Karpas-422 (cell line): Measurements from ENCODE around the gene CERS5. TPM values are rescaled to one million over a fixed set of nuclear protein-coding genes. Genes with fewer than 3 reads are reported as not detected.

Source experiments
- DNase-seq: peaks from one replicate; pipeline ENCODE4 v3.0.0-alpha.2; 2015
- H2AFZ ChIP-seq: fragments of 200-600 bp; sonication (generic); 2 replicates; pipeline ENCODE4 v1.6.1; 2014; ENCODE audit warnings: antibody characterized with exemption, low read length, mixed read lengths
- H3K27ac ChIP-seq: fragments of 200-600 bp; sonication (generic); 2 replicates; pipeline ENCODE4 v1.5.1; 2014; ENCODE audit warnings: mild to moderate bottlenecking, low read length, moderate library complexity
- H3K27me3 ChIP-seq: fragments of 200-600 bp; sonication (generic); 2 replicates; pipeline ENCODE4 v1.6.1; 2014; ENCODE audit warnings: low read length, mixed read lengths
- H3K36me3 ChIP-seq: fragments of 200-600 bp; sonication (generic); 2 replicates; pipeline ENCODE4 v1.6.1; 2014; ENCODE audit warnings: low read length, mixed read lengths; ENCODE audit not compliant: insufficient read depth
- H3K4me1 ChIP-seq: fragments of 200-600 bp; sonication (generic); 2 replicates; pipeline ENCODE4 v1.6.1; 2014; ENCODE audit warnings: mild to moderate bottlenecking, low read length, mixed read lengths
- H3K4me2 ChIP-seq: fragments of 200-600 bp; sonication (generic); 2 replicates; pipeline ENCODE4 v1.6.1; 2014; ENCODE audit warnings: low read length, low read depth, mild to moderate bottlenecking; ENCODE audit not compliant: poor library complexity, severe bottlenecking
- H3K4me3 ChIP-seq: fragments of 200-600 bp; sonication (generic); 2 replicates; pipeline ENCODE4 v1.5.1; 2014; ENCODE audit warnings: mild to moderate bottlenecking, antibody characterized with exemption, low read length, mixed read lengths
- H3K79me2 ChIP-seq: fragments of 200-600 bp; sonication (generic); 2 replicates; pipeline ENCODE4 v1.6.1; 2014; ENCODE audit warnings: mild to moderate bottlenecking, low read length, mixed read lengths
- H3K9ac ChIP-seq: fragments of 200-600 bp; sonication (generic); 2 replicates; pipeline ENCODE4 v1.6.0; 2014; ENCODE audit warnings: low read length
- H3K9me2 ChIP-seq: fragments of 200-600 bp; sonication (generic), shearing (Covaris generic); replicated peaks from 2 replicates; pipeline ENCODE4 v1.6.0; 2014; ENCODE audit warnings: mild to moderate bottlenecking, low read length, moderate library complexity; ENCODE audit not compliant: insufficient read depth
- H3K9me3 ChIP-seq: fragments of 300-700, 200-600 bp; sonication (generic); 2 replicates; pipeline ENCODE4 v1.6.1; 2014; ENCODE audit warnings: low read length, mixed read lengths
- H4K20me1 ChIP-seq: fragments of 200-600 bp; sonication (generic); 2 replicates; pipeline ENCODE4 v1.6.1; 2014; ENCODE audit warnings: mild to moderate bottlenecking, antibody characterized with exemption, low read length, low read depth; ENCODE audit not compliant: insufficient read depth
- total RNA-seq: library from RNA; depleted of rRNA; stranded (reverse); fragments of >200 nt; shearing (Covaris generic); gene quantifications from 2 replicates; pipeline ENCODE4 v1.2.3, GENCODE V29; 2014; ENCODE audit warnings: low replicate concordance

The CERS5 gene
- total RNA-seq, 1 experiment from 2014 or later, result 65.9 TPM

GRCh38 chr12:50203691-50204090, 36.5 kb upstream of the CERS5 start:
- peaks cover 18% of the 10 kb centered on the region; the same call in 1 of the 2 replicates for H3K36me3 ChIP-seq
- H3K4me1 ChIP-seq, result no peaks in the 10 kb centered on the region
- no peak overlapping the region for H3K4me2 ChIP-seq

GRCh38 chr12:50201987-50202521, 34.9 kb upstream of the CERS5 start:
- Histone ChIP-seq H3K4me2 (no peak overlapping the region), H3K27me3 (no peaks in the 10 kb centered on the region)

More at GRCh38 chr12:50203691-50204090, 36.5 kb upstream of the CERS5 start:
- no peak for DNase-seq
- Histone ChIP-seq H4K20me1 (no peaks in the 10 kb centered on the region), H3K4me3 (no peak overlapping the region), H3K9ac (no peak overlapping the region), H3K9me3 (no peaks in the 10 kb centered on the region), H3K9me2 (no peaks in the 10 kb centered on the region), H3K27me3 (no peaks in the 10 kb centered on the region), H2AFZ (no peak overlapping the region), H3K79me2 (peaks cover 20% of the 10 kb centered on the region; the same call in 1 of the 2 replicates), H3K27ac (no peak overlapping the region)

GRCh38 chr12:50200552-50201273, 33.5 kb upstream of the CERS5 start:
- Histone ChIP-seq H3K4me2 (no peak overlapping the region), H3K79me2 (peaks cover 8% of the 10 kb centered on the region; the same call in 1 of the 2 replicates), H2AFZ (no peak overlapping the region), H3K9ac (no peak overlapping the region), H3K27ac (no peak overlapping the region), H3K36me3 (peaks cover 27% of the 10 kb centered on the region; the same call in 1 of the 2 replicates), H3K4me1 (no peaks in the 10 kb centered on the region), H3K9me3 (no peaks in the 10 kb centered on the region), H4K20me1 (no peaks in the 10 kb centered on the region), H3K27me3 (no peaks in the 10 kb centered on the region), H3K9me2 (no peaks in the 10 kb centered on the region), H3K4me3 (no peak overlapping the region)
- no peak for DNase-seq

More at GRCh38 chr12:50201987-50202521, 34.9 kb upstream of the CERS5 start:
- Histone ChIP-seq H3K36me3 (peaks cover 21% of the 10 kb centered on the region; the same call in 1 of the 2 replicates), H3K9me2 (no peaks in the 10 kb centered on the region), H3K4me1 (no peaks in the 10 kb centered on the region), H3K9ac (no peak overlapping the region), H3K27ac (no peak overlapping the region), H3K4me3 (no peak overlapping the region), H4K20me1 (no peaks in the 10 kb centered on the region), H3K9me3 (no peaks in the 10 kb centered on the region), H3K79me2 (peaks cover 10% of the 10 kb centered on the region; the same call in 1 of the 2 replicates), H2AFZ (no peak overlapping the region)
- DNase-seq, result no peak

GRCh38 chr12:50198829-50199228, 31.7 kb upstream of the CERS5 start:
- no peaks in the 10 kb centered on the region for H4K20me1 ChIP-seq
- H2AFZ ChIP-seq, result no peak overlapping the region
- H3K36me3 ChIP-seq, result peaks cover 24% of the 10 kb centered on the region; the same call in 1 of the 2 replicates
- H3K79me2 ChIP-seq, result 0 out of 2 replicates have a peak, but pooled peaks cover 3% of the 10 kb centered on the region
- no peak overlapping the region for H3K9ac ChIP-seq
- no peaks in the 10 kb centered on the region for H3K9me3 ChIP-seq
- H3K4me2 ChIP-seq, result no peak overlapping the region
- H3K27ac ChIP-seq, result no peak overlapping the region
- H3K4me3 ChIP-seq, result no peak overlapping the region
- H3K9me2 ChIP-seq, result no peaks in the 10 kb centered on the region
- no peak for DNase-seq
- no peaks in the 10 kb centered on the region for H3K4me1 ChIP-seq
- no peaks in the 10 kb centered on the region for H3K27me3 ChIP-seq

GRCh38 chr12:50197297-50197727, 30.1 kb upstream of the CERS5 start:
- no peaks in the 10 kb centered on the region for H3K9me3 ChIP-seq
- no peak overlapping the region for H2AFZ ChIP-seq
- H3K79me2 ChIP-seq, result 0 out of 2 replicates have a peak, but pooled peaks cover 3% of the 10 kb centered on the region
- H3K4me2 ChIP-seq, result no peak overlapping the region
- H3K27me3 ChIP-seq, result no peaks in the 10 kb centered on the region
- H3K9ac ChIP-seq, result no peak overlapping the region
- H3K4me1 ChIP-seq, result no peaks in the 10 kb centered on the region
- H3K27ac ChIP-seq, result no peak overlapping the region
- H3K9me2 ChIP-seq, result no peaks in the 10 kb centered on the region
- no peak overlapping the region for H3K4me3 ChIP-seq
- H3K36me3 ChIP-seq, result peaks cover 24% of the 10 kb centered on the region; the same call in 1 of the 2 replicates
- no peak for DNase-seq
- no peaks in the 10 kb centered on the region for H4K20me1 ChIP-seq

- Histone ChIP-seq H3K4me2 (no peak overlapping the region), H3K4me1 (no peaks in the 10 kb centered on the region), H3K9me3 (no peaks in the 10 kb centered on the region), H3K27ac (no peak overlapping the region), H3K9me2 (no peaks in the 10 kb centered on the region), H2AFZ (no peak overlapping the region), H3K79me2 (0 out of 2 replicates have a peak, but pooled peaks cover 3% of the 10 kb centered on the region), H4K20me1 (no peaks in the 10 kb centered on the region), H3K36me3 (peaks cover 20% of the 10 kb centered on the region; the same call in 1 of the 2 replicates), H3K9ac (no peak overlapping the region), H3K27me3 (no peaks in the 10 kb centered on the region), H3K4me3 (no peak overlapping the region)
- DNase-seq, result no peak
Measured at GRCh38 chr12:50196537-50196936, 29.4 kb upstream of the CERS5 start.

- H3K9ac ChIP-seq, result no peak overlapping the region
- H3K4me1 ChIP-seq, result no peaks in the 10 kb centered on the region
- H2AFZ ChIP-seq, result no peak overlapping the region
- no peak overlapping the region for H3K4me2 ChIP-seq
- H3K27ac ChIP-seq, result no peak overlapping the region
- H3K9me2 ChIP-seq, result no peaks in the 10 kb centered on the region
- no peaks in the 10 kb centered on the region for H4K20me1 ChIP-seq
- H3K79me2 ChIP-seq, result 0 out of 2 replicates have a peak, but pooled peaks cover 3% of the 10 kb centered on the region
- DNase-seq, result no peak
- no peak overlapping the region for H3K4me3 ChIP-seq
- H3K9me3 ChIP-seq, result no peaks in the 10 kb centered on the region
- peaks cover 20% of the 10 kb centered on the region; the same call in 1 of the 2 replicates for H3K36me3 ChIP-seq
- H3K27me3 ChIP-seq, result no peaks in the 10 kb centered on the region
Measured at GRCh38 chr12:50195832-50196231, 28.7 kb upstream of the CERS5 start.

GRCh38 chr12:50192908-50193307, 25.7 kb upstream of the CERS5 start:
- Histone ChIP-seq H3K4me1 (peaks cover 15% of the 10 kb centered on the region), H3K9me2 (no peaks in the 10 kb centered on the region), H3K4me2 (no peak overlapping the region), H2AFZ (no peak overlapping the region), H3K36me3 (peaks cover 10% of the 10 kb centered on the region; the same call in 1 of the 2 replicates), H3K79me2 (0 out of 2 replicates have a peak, but pooled peaks cover 3% of the 10 kb centered on the region), H3K27ac (no peak overlapping the region), H3K9ac (no peak overlapping the region), H3K4me3 (no peak overlapping the region), H3K27me3 (no peaks in the 10 kb centered on the region), H4K20me1 (no peaks in the 10 kb centered on the region), H3K9me3 (no peaks in the 10 kb centered on the region)
- DNase-seq, result no peak
